H1 (cell line): ENCODE measurements around the gene UTP14A. TPM values are rescaled to one million over a fixed set of nuclear protein-coding genes. Genes with fewer than 3 reads are reported as not detected.

Source experiments
- CTCF ChIA-PET: fragments of 300-600 bp; sonication (Branson Sonifier 250); formaldehyde crosslinking; loops from one replicate; lab custom pipeline; 2021; ENCODE audit not compliant: partially characterized antibody; lab: Charles Lee
- POLR2A ChIA-PET: fragments of 300-600 bp; sonication (Branson Sonifier 250); formaldehyde crosslinking; loops from one replicate; lab custom pipeline; 2021; ENCODE audit warnings: inconsistent platforms; ENCODE audit not compliant: partially characterized antibody; lab: Charles Lee
- DNase-seq, 2 experiments: peaks; one replicate each; pipeline versions ENCODE4 v3.0.0 to v3.0.0-alpha.2; 2010 to 2022; ENCODE audit warnings: low spot score in 2 of 2, low read depth in 1 of 2, mixed read lengths in 1 of 2
- FAIRE-seq: peaks from 2 replicates; lab custom pipeline; 2011; peaks lifted over from hg19 to GRCh38; lab: Jason Lieb, UNC
- H2AFZ ChIP-seq: 2 replicates; pipeline ENCODE4 v1.8.1; 2012; ENCODE audit warnings: low read length, inconsistent platforms
- H2AK5ac ChIP-seq: 2 replicates; pipeline ENCODE4 v1.6.1; 2013; ENCODE audit warnings: low read depth, low read length
- H2BK120ac ChIP-seq: replicated peaks from 2 replicates; pipeline ENCODE3; 2013; ENCODE audit warnings: low read depth, low read length, inconsistent platforms
- H2BK12ac ChIP-seq: 2 replicates; pipeline ENCODE4 v1.6.1; 2013; ENCODE audit warnings: low read depth, low read length
- H2BK15ac ChIP-seq: 2 replicates; pipeline ENCODE4 v1.6.1; 2013; ENCODE audit warnings: low read length
- H2BK20ac ChIP-seq: 2 replicates; pipeline ENCODE4 v1.6.1; 2013; ENCODE audit warnings: low read length
- H2BK5ac ChIP-seq: 2 replicates; pipeline ENCODE4 v1.6.1; 2013; ENCODE audit warnings: low read depth, low read length
- H3K14ac ChIP-seq: 2 replicates; pipeline ENCODE4 v1.6.1; 2013; ENCODE audit warnings: inconsistent platforms; ENCODE audit not compliant: insufficient read length
- H3K18ac ChIP-seq: 2 replicates; pipeline ENCODE4 v1.6.1; 2013; ENCODE audit warnings: low read length; ENCODE audit errors: extremely low read depth
- H3K23ac ChIP-seq: 2 replicates; pipeline ENCODE4 v1.6.1; 2013; ENCODE audit warnings: inconsistent platforms; ENCODE audit not compliant: insufficient read length
- H3K23me2 ChIP-seq: 2 replicates; pipeline ENCODE4 v1.6.1; 2013; ENCODE audit warnings: low read depth, low read length
- H3K27ac ChIP-seq: 2 replicates; pipeline ENCODE4 v1.6.1; 2011; ENCODE audit warnings: low read depth, low read length, inconsistent platforms
- H3K27me3 ChIP-seq, 4 experiments: replicated peaks in 1 of 4; 1 replicate in 1 of 4; 2 replicates in 3 of 4; pipeline versions ENCODE4 v1.6.1 to v1.8.1; 2011 to 2013; ENCODE audit warnings: low read length in 3 of 4, mild to moderate bottlenecking in 3 of 4, inconsistent platforms in 2 of 4, mixed read lengths in 2 of 4, moderate library complexity in 1 of 4; ENCODE audit not compliant: control insufficient read depth in 3 of 4, insufficient read depth in 3 of 4; ENCODE audit errors: extremely low read depth in 1 of 4
- H3K36me3 ChIP-seq, 4 experiments: 2 replicates each; pipeline versions ENCODE4 v1.6.1 to v1.8.1; 2011 to 2013; ENCODE audit warnings: mild to moderate bottlenecking in 4 of 4, low read length in 3 of 4, moderate library complexity in 2 of 4, control low read depth in 1 of 4, inconsistent platforms in 1 of 4; ENCODE audit not compliant: insufficient read depth in 4 of 4, control insufficient read depth in 2 of 4
- H3K4ac ChIP-seq: replicated peaks from 2 replicates; pipeline ENCODE3; 2013; ENCODE audit warnings: low read length, low read depth, mixed read lengths, inconsistent platforms; ENCODE audit not compliant: insufficient read length
- H3K4me1 ChIP-seq, 4 experiments: replicated peaks in 1 of 4; 1 replicate in 1 of 4; 2 replicates in 3 of 4; pipeline versions ENCODE4 v1.6.1 to v1.8.1; 2011 to 2013; ENCODE audit warnings: low read length in 3 of 4, inconsistent platforms in 2 of 4, mixed read lengths in 1 of 4; ENCODE audit not compliant: insufficient read depth in 4 of 4, control insufficient read depth in 3 of 4
- H3K4me2 ChIP-seq, 2 experiments: 2 replicates each; pipeline versions ENCODE4 v1.6.1 to v1.8.1; 2011 to 2013; ENCODE audit warnings: low read depth in 2 of 2, low read length in 2 of 2, control low read depth in 1 of 2, inconsistent platforms in 1 of 2, mild to moderate bottlenecking in 1 of 2; ENCODE audit not compliant: insufficient read depth in 1 of 2
- H3K4me3 ChIP-seq, 4 experiments: fragments of 200-600, 300-600 bp in 1 of 4; sonication (generic), shearing (Covaris generic), sonication (Bioruptor Twin) in 1 of 4; 2 replicates each; pipeline versions ENCODE4 v1.5.1 to v1.8.1; 2011 to 2016; ENCODE audit warnings: low read length in 4 of 4, low read depth in 3 of 4, control low read depth in 2 of 4, inconsistent platforms in 2 of 4, mild to moderate bottlenecking in 2 of 4, mixed read lengths in 1 of 4, moderate library complexity in 1 of 4; ENCODE audit not compliant: insufficient read depth in 2 of 4; ENCODE audit errors: extremely low read depth in 1 of 4
- H3K56ac ChIP-seq: replicated peaks from 2 replicates; pipeline ENCODE3; 2013; ENCODE audit warnings: low read depth, mild to moderate bottlenecking, mixed read lengths, low read length, inconsistent platforms; ENCODE audit not compliant: insufficient read length
- H3K79me1 ChIP-seq: 2 replicates; pipeline ENCODE4 v1.6.1; 2013; ENCODE audit warnings: low read depth, low read length, control low read depth
- H3K79me2 ChIP-seq, 2 experiments: 2 replicates each; pipeline versions ENCODE4 v1.6.1 to v1.8.1; 2012 to 2013; ENCODE audit warnings: low read length in 2 of 2, mild to moderate bottlenecking in 2 of 2, inconsistent platforms in 1 of 2; ENCODE audit not compliant: insufficient read depth in 2 of 2, control insufficient read depth in 1 of 2
- H3K9ac ChIP-seq, 4 experiments: replicated peaks in 1 of 4; 1 replicate in 1 of 4; 2 replicates in 3 of 4; pipeline versions ENCODE4 v1.6.1 to v1.8.1; 2011 to 2013; ENCODE audit warnings: low read depth in 3 of 4, low read length in 3 of 4, control low read depth in 2 of 4, mild to moderate bottlenecking in 2 of 4, moderate library complexity in 2 of 4, inconsistent platforms in 1 of 4; ENCODE audit errors: extremely low read depth in 1 of 4
- H3K9me3 ChIP-seq, 2 experiments: 2 replicates each; pipeline versions ENCODE4 v1.6.1 to v1.8.1; 2012 to 2013; ENCODE audit warnings: mild to moderate bottlenecking in 2 of 2, moderate library complexity in 2 of 2, control low read depth in 1 of 2, inconsistent platforms in 1 of 2, low read depth in 1 of 2, low read length in 1 of 2, mixed read lengths in 1 of 2; ENCODE audit not compliant: insufficient read depth in 2 of 2
- H4K20me1 ChIP-seq, 2 experiments: replicated peaks in 1 of 2; 2 replicates each; pipeline versions ENCODE3 to v1.8.1; 2011 to 2013; ENCODE audit warnings: inconsistent platforms in 2 of 2, low read length in 2 of 2, mild to moderate bottlenecking in 1 of 2; ENCODE audit not compliant: insufficient read depth in 2 of 2, control insufficient read depth in 1 of 2
- H4K5ac ChIP-seq: 2 replicates; pipeline ENCODE4 v1.6.1; 2013; ENCODE audit warnings: low read length, low read depth, mixed read lengths, inconsistent platforms; ENCODE audit not compliant: insufficient read length
- H4K8ac ChIP-seq: 2 replicates; pipeline ENCODE4 v1.8.0; 2013; ENCODE audit warnings: mild to moderate bottlenecking, moderate library complexity, low read length, inconsistent platforms; ENCODE audit not compliant: insufficient read depth; ENCODE audit errors: extremely low read depth
- H4K91ac ChIP-seq: replicated peaks from 2 replicates; pipeline ENCODE3; 2013; ENCODE audit warnings: low read length, mixed read lengths, inconsistent platforms; ENCODE audit not compliant: insufficient read length
- ATF3 ChIP-seq: IDR thresholded peaks from 2 replicates; pipeline ENCODE4 v1.6.1; 2011; ENCODE audit warnings: low read depth, mild to moderate bottlenecking, low read length; ENCODE audit not compliant: insufficient read depth
- BRCA1 ChIP-seq: IDR thresholded peaks from 2 replicates; pipeline ENCODE4 v1.6.1; 2012; ENCODE audit warnings: low read depth, low read length, improper control_type of control experiment
- CBX8 ChIP-seq: fragments of 300-800, 300-1000 bp; sonication (generic); IDR thresholded peaks from 2 replicates; pipeline ENCODE4 v1.7.1; 2016; ENCODE audit warnings: low read depth, low read length, borderline replicate concordance
- FOSL1 ChIP-seq: IDR thresholded peaks from 2 replicates; pipeline ENCODE4 v1.6.1; 2011; ENCODE audit warnings: mild to moderate bottlenecking, low read depth, low read length, moderate library complexity; ENCODE audit not compliant: insufficient read depth
- HDAC6 ChIP-seq: IDR thresholded peaks from one replicate; pipeline ENCODE4 v1.7.1; 2012; ENCODE audit warnings: low read depth, mild to moderate bottlenecking, inconsistent platforms, low read length, moderate library complexity
- POU5F1 ChIP-seq: IDR thresholded peaks from 2 replicates; pipeline ENCODE4 v1.6.1; 2011; ENCODE audit warnings: low read depth, mild to moderate bottlenecking, low read length, moderate library complexity
- SIRT6 ChIP-seq: IDR thresholded peaks from one replicate; pipeline ENCODE4 v1.7.1; 2012; ENCODE audit warnings: low read length, inconsistent platforms
- WGBS, 2 experiments: shearing (Covaris generic) in 1 of 2; methylation state at CpG; one replicate each; pipeline versions ENCODE4 v1.1.6 to v1.1.7; 2013 to 2015; ENCODE audit warnings: low lambda C conversion rate in 2 of 2, mixed read lengths in 2 of 2, inconsistent platforms in 1 of 2, low coverage in 1 of 2, missing lambda C conversion rate in 1 of 2; ENCODE audit not compliant: insufficient replicate concordance in 2 of 2, insufficient coverage in 1 of 2, insufficient read length in 1 of 2; ENCODE audit errors: extremely low coverage in 1 of 2, missing lambda C conversion rate in 1 of 2; 5-methylcytosine and 5-hydroxymethylcytosine counted together
- polyA plus RNA-seq, 7 experiments: library from polyadenylated mRNA; depleted of rRNA in 3 of 7; stranded (reverse) in 5 of 7; unstranded in 2 of 7; fragments of >200 nt in 5 of 7; fragments of 200-250 nt in 2 of 7; gene quantifications; 1 replicate in 5 of 7; 2 replicates in 1 of 7; 4 replicates in 1 of 7; pipeline versions ENCODE4 v1.2.1 to v1.2.3, GENCODE V29; 2011 to 2013; ENCODE audit warnings: missing spikeins in 2 of 7, mixed read lengths in 2 of 7
- total RNA-seq: library from RNA; stranded (reverse); fragmentation: NEBNext Ultra II Directional; extraction: Animal tissue kit (Norgen Biotek cat#: 25700); gene quantifications from 2 replicates; pipeline ENCODE4 v1.2.1, GENCODE V29; 2021

UTP14A gene
- total and polyA plus RNA-seq, 2 of the 8 experiments (the other 6 are each of a cell fraction or from before 2014, with no cell fraction given): 4.5 to 24.0 TPM

- no peaks in the 10 kb centered on the region for H3K79me1 ChIP-seq
- H3K79me2 ChIP-seq: no peaks in the 10 kb centered on the region
- no peak overlapping the region for H3K9ac ChIP-seq
- peaks cover 0 to 27% (median 12%) of the 10 kb centered on the region in 4 experiments for H3K4me1 ChIP-seq
- ChIA-PET CTCF (interaction anchor here (0.6 to 1.6 kb wide), 3 partner anchors 21 to 197 kb away, joined by 3 to 4 read pairs (median 4); no protein-coding TSS in a partner anchor), POLR2A (interaction anchor here (0.6 to 1.7 kb wide), 4 partner anchors 23 to 29 kb away, joined by 3 to 9 read pairs (median 4); no protein-coding TSS in a partner anchor)
- H3K4me3 ChIP-seq: peak overlapping the region; percentile 32 to 70 (median 46)
- peak overlapping the region; percentile 66 to 94 for H3K4me2 ChIP-seq
- no peak overlapping the region for H3K4ac ChIP-seq
- H2BK120ac ChIP-seq: no peak overlapping the region
- H3K23me2 ChIP-seq: peaks cover 11% of the 10 kb centered on the region; the same call in 1 of the 2 replicates
- FAIRE-seq (no peak), DNase-seq (no peak)
- H2BK12ac ChIP-seq: no peak overlapping the region
- no peak overlapping the region for H4K91ac ChIP-seq
- no peaks in the 10 kb centered on the region for H3K9me3 ChIP-seq
- no peak overlapping the region for H3K27ac ChIP-seq
- no peak overlapping the region for H4K5ac ChIP-seq
- H2AFZ ChIP-seq: no peak overlapping the region
- peaks cover 0 to 5% of the 10 kb centered on the region in 2 experiments for H4K20me1 ChIP-seq
- H3K56ac ChIP-seq: no peak overlapping the region
- no peak overlapping the region for H3K18ac ChIP-seq
- 0% methylated on average over 8 of the region's 20 CpGs; no CpG with 5 or more reads in 1 of the 2 experiments for WGBS, 2 experiments
- H2BK5ac ChIP-seq: no peak overlapping the region
- no peaks in the 10 kb centered on the region for H3K36me3 ChIP-seq
- H3K14ac ChIP-seq: no peak overlapping the region
- H2BK20ac ChIP-seq: no peak overlapping the region
- H4K8ac ChIP-seq: no peak overlapping the region
- H2AK5ac ChIP-seq: no peak overlapping the region
- H3K23ac ChIP-seq: no peak overlapping the region
- H2BK15ac ChIP-seq: no peak overlapping the region
- H3K27me3 ChIP-seq: peaks cover 43 to 78% (median 64%) of the 10 kb centered on the region in 4 experiments
- TF ChIP-seq POU5F1 (no peak), CBX8 (no peak), FOSL1 (no peak), ATF3 (no peak), SIRT6 (no peak), HDAC6 (no peak), BRCA1 (no peak)
These were observed 50.8 kb downstream of the UTP14A start for GRCh38 chrX:129956765-129957164.
